Measurements from ENCODE around the gene ADCY10. TPM values are rescaled to one million over a fixed set of nuclear protein-coding genes. Genes with fewer than 3 reads are reported as not detected.

ADCY10 gene
- total and polyA plus RNA-seq, 2 of the 4 experiments (the other 2 are of a cell fraction): under 0.01 to 0.03 TPM

GRCh38 chr1:167767761-167768160 lies 146.2 kb downstream of the ADCY10 start:
- H2AK9ac ChIP-seq (replicated peaks; ENCODE audit: low read depth, low read length, poor library complexity): no peak overlapping the region
- no peak overlapping the region for H3K4me2 ChIP-seq (ENCODE audit: low read depth, low read length)
- DNase-seq (no peak), ATAC-seq (ENCODE audit: low read depth) (no peak)
- no peak overlapping the region for H3K23ac ChIP-seq (ENCODE audit: low read depth, low read length)
- TF ChIP-seq USF2 (IDR thresholded peaks at IDR 0.05; ENCODE audit: low read depth, low read length) (no peak), CHD1 (IDR thresholded peaks at IDR 0.05; ENCODE audit: low read depth, low read length) (no peak), NFE2L2 (IDR thresholded peaks at IDR 0.05; ENCODE audit: low read depth, low read length) (no peak), ELK1 (IDR thresholded peaks at IDR 0.05; ENCODE audit: borderline replicate concordance, low read depth, low read length) (no peak), RCOR1 (IDR thresholded peaks at IDR 0.05; ENCODE audit: insufficient replicate concordance, low read length) (no peak), CEBPB (IDR thresholded peaks at IDR 0.05; ENCODE audit: low read depth, low read length) (no peak), MAFK (IDR thresholded peaks at IDR 0.05; ENCODE audit: low read depth, low read length) (no peak), MXI1 (IDR thresholded peaks at IDR 0.05; ENCODE audit: borderline replicate concordance, low read depth, low read length) (no peak), RAD21 (IDR thresholded peaks at IDR 0.05; ENCODE audit: low read length) (no peak), MAZ (IDR thresholded peaks at IDR 0.05; ENCODE audit: borderline replicate concordance, low read depth, low read length) (no peak), RFX5 (IDR thresholded peaks at IDR 0.05; ENCODE audit: low read depth, low read length) (no peak), FOS (IDR thresholded peaks at IDR 0.05; ENCODE audit: low read depth, low read length) (no peak), CTCF (conservative IDR thresholded peaks at IDR 0.05; ENCODE audit: low read depth, low read length) (no peak), SMC3 (IDR thresholded peaks at IDR 0.05; ENCODE audit: low read depth, low read length) (no peak), BHLHE40 (IDR thresholded peaks at IDR 0.05; ENCODE audit: low read depth, low read length) (no peak)
- H2BK120ac ChIP-seq (ENCODE audit: low read depth, low read length): no peak overlapping the region
- H4K20me1 ChIP-seq (ENCODE audit: insufficient read depth, low read length): peaks cover 43% of the 10 kb centered on the region
- BruUV-seq (replicated peaks): no TSS peak
- H4K8ac ChIP-seq (ENCODE audit: low read depth in 2 of 2, low read length in 2 of 2): no peak overlapping the region
- in situ Hi-C loops (cut with MboI; ENCODE audit: low sequenced_read_pairs) (no loop called here), intact Hi-C loops (cut with micrococcal nuclease) (no loop called here), dilution Hi-C loops (cut with HindIII; ENCODE audit: low sequenced_read_pairs, unreplicated experiment) (no loop called here)
- H2AFZ ChIP-seq (replicated peaks; ENCODE audit: low read length, poor library complexity): no peak overlapping the region
- no peak overlapping the region for H3K14ac ChIP-seq (replicated peaks; ENCODE audit: low read depth, low read length)
- no peak overlapping the region for H2AK5ac ChIP-seq (ENCODE audit: low read depth, low read length)
- no peak overlapping the region for H4K91ac ChIP-seq (ENCODE audit: insufficient read depth, low read depth, low read length)
- ChIA-PET POLR2A (ENCODE audit: unreplicated experiment) (no interaction called here), CTCF (no interaction called here)
- H4K5ac ChIP-seq (ENCODE audit: low read depth, low read length): no peak overlapping the region
- no peak overlapping the region for H2BK20ac ChIP-seq (ENCODE audit: low read depth, low read length)
- peaks cover 35 to 69% of the 10 kb centered on the region in 2 experiments for H3K79me1 ChIP-seq (ENCODE audit: low read depth in 1 of 2, low read length in 2 of 2)
- H3K9ac ChIP-seq (ENCODE audit: low read depth, low read length): no peak overlapping the region
- H3K9me1 ChIP-seq (ENCODE audit: insufficient read depth, low read length): peaks cover 11% of the 10 kb centered on the region
- H3K27ac ChIP-seq (ENCODE audit: insufficient read depth, low read length): no peak overlapping the region
- no peak overlapping the region for H3K4ac ChIP-seq (ENCODE audit: low read depth, low read length)
- H3K4me3 ChIP-seq (ENCODE audit: insufficient read depth, low read depth, low read length): no peak overlapping the region
- H3K56ac ChIP-seq (ENCODE audit: extremely low read depth, insufficient read depth, low read length): no peak overlapping the region
- H3K36me3 ChIP-seq (ENCODE audit: control insufficient read depth, insufficient read depth, low read length): peaks cover 28% of the 10 kb centered on the region
- no peak overlapping the region for H2BK5ac ChIP-seq (ENCODE audit: low read depth, low read length, poor library complexity, severe bottlenecking)
- no peak overlapping the region for H2BK15ac ChIP-seq (ENCODE audit: low read depth, low read length)
- H3K9me3 ChIP-seq (ENCODE audit: control insufficient read depth, insufficient read depth, low read length): no peaks in the 10 kb centered on the region
- H3K18ac ChIP-seq (ENCODE audit: low read depth, low read length): no peak overlapping the region
- H3K27me3 ChIP-seq (ENCODE audit: control insufficient read depth, insufficient read depth, low read length): no peaks in the 10 kb centered on the region
- H3K4me1 ChIP-seq (ENCODE audit: control insufficient read depth, insufficient read depth, low read length): peaks cover 5% of the 10 kb centered on the region; the same call in 1 of the 2 replicates

Measured in IMR-90 (cell line).